Suppressor macrophage (primary cell): Measurements from ENCODE around the gene ULK4.
"Not testable (repeated sequence)": the region's sequence is repeated elsewhere in the genome, so short reads cannot be mapped to it uniquely, and the experiment has no call there.

Experiments
- DNase-seq, 4 experiments: peaks; one replicate each; pipeline ENCODE4 v3.0.0-alpha.2; 2020 to 2022

ULK4 gene

DNA sequence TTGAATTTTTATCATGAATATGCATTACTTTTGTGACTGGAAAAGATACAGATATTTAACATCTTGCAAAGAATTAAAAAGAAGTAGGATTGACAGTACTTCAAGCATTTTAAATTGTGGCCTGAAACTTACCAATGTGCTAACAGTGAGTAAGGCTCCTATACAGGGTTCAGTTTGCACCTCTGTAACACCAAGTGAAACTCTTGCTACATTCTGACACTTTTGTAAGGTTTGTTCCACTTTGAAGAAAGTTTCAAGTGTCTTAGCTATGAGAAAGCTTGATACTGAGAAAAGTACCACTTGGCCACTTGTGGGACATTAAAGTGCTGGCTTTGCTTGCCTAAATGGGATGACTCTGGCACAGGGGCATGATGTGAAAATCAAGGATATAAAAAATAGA, 473.4 kb downstream of the ULK4 start:
- DNase-seq: no peak

DNA sequence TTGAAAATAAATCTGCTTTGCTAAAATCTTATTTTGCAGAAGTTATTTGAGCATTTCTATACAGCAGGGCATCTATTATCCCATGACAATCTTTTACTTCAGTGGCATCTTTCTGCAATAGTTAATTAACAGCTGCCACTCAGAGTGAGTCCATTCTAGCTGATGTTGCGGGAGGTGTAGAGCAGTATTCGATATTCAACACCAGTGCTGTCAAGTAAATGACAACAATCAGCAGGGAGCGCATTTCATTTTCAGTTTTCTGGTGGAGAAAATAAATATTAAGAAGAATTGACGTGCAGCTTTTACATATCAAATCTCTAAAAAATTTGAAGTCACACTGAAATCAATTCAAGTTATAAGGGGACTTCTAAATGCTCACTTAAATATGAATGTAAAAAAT, 476.4 kb downstream of the ULK4 start:
- no peak for DNase-seq

GRCh38 chr3:41482134-41482533, 479.8 kb downstream of the ULK4 start:
- no peak for DNase-seq

DNA sequence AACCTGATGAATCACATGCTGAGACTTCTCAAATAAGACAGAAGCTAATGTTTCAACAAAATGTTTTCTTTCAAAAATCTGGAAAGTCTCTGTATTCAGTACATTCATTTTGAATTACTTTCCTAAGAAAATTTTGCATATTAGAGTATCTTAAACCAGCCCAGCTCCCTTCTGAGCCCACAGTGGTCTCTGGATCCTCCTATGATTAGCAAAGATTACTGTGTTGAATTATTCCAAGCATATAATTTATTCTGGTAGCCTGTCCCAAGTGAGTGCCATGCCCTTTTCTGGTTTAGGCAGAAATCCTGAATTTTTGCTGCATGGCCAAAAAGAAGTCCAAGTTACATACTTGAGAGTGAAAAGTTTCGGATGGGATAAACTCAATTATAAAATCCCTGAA, 483.6 kb downstream of the ULK4 start:
- DNase-seq: no peak

- DNase-seq: no peak
These were observed 484.4 kb downstream of the ULK4 start for GRCh38 chr3:41477399-41478014.

DNA sequence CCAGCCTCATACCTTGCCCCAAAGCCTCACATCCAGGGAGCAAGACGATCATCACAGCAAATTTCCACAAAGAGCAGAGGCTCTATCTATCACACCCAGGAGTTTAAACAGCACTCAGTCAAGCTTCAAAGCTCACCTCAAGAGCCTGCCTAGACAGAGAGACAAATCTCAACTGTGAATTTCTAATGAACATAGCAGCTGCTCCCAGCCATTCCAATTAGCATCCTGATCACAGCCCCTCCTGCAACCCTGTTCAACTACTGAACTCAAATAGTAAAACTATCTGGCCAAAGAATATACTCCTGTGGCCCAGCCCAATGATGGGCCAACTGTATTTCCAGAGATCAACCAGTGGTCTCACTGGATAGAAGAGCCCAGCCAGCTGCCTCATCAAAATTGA, 492.8 kb downstream of the ULK4 start:
- no peak for DNase-seq

DNA sequence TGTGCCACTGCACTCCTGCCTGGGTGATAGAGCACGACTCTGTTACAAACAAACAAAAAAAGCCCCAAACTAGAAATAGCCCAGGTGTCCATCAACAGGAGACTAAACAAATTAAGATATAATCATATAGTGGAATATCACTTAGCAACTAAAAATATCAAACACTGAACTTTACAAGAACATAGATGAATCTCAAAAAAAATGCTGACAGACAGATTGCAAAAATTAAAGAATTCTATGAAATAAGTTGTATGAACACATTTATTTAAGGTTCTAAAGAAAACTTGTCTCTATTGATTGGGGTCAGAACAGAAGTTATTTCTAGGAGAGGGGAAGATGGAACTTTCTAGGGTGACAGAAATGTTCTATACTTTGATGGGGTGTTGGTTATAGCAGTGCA, 494.4 kb downstream of the ULK4 start:
- DNase-seq: no peak

DNA sequence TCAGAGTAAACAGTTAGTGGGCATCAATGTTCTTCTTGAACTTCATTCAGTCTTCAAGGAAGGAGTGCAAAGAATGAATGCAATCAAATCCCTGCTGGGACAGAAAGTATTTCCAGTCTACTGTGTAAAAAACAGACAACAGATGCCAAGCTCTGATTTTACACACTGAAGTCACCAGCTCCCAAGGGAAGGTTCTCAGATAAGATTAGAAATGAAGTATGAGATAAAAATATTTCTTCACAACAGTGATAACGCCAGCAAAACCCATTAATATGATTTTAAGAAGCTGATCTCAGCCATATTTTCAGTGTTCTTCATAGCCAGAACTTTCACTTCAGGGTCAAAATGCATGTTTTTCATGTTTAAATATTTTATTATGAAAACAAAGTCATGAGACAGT, 497.0 kb downstream of the ULK4 start:
- DNase-seq: no peak

DNA sequence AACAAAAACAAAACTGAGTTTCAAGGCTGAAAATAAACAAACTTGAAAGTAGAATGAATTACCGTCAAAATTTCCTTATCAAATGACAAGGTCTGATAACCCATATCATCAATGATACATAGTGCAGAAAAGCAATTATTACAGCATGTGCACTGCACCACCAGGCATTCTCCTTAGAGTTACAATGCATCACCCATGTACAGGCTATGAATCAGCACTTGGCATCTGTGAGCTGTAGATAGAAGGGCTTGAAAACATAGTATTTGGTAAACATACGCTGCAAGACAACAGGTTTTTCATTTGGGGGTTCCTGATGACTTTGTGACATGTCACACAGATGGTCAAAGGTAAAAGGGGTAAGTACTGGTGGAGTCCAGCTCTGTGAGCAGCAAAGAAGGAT, 497.5 kb downstream of the ULK4 start:
- DNase-seq: no peak

GRCh38 chr3:41462103-41462691, 499.7 kb downstream of the ULK4 start:
- DNase-seq: no peak

- DNase-seq: no peak
These were observed 501.2 kb downstream of the ULK4 start for GRCh38 chr3:41460736-41461135.

DNA sequence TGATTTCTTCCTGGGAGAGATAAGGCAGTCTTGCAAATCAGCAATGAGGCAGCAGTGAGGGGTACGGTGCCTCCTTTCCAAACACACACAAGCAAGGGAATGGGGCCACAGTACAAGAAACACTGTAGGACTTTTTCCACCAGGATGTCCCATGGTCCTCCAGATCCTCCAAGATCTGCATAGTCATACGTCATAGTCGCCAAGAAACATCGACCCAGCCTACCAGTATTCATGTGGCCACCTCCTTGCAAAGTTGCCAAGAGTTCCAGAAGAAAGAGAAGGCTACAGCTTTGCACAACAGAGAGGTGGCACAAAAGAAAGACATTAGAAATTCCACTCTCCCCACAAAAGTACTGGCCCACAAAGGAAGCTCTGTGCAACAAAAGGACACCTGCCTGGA, 504.7 kb downstream of the ULK4 start:
- DNase-seq: no peak

DNA sequence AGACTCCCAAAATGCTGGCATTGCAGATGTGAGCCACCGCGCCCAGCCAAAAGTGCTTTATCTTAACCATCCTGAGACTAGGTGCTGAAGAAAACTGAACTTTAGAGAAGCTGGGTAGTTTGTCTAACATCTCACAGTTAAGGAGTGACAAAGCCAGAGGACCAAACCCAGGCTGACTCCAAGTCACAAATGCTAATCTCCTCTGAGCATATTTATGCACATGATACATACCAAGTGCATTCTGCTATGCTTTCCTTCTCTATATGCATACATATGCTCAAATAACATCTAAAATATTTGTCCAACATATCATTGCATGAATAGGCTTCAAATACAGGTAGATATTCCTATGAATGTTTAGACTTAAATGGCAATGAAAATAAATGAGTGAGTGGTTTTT, 505.7 kb downstream of the ULK4 start:
- DNase-seq: no peak

GRCh38 chr3:41453618-41454017, 508.3 kb downstream of the ULK4 start:
- DNase-seq: not testable (repeated sequence)

DNA sequence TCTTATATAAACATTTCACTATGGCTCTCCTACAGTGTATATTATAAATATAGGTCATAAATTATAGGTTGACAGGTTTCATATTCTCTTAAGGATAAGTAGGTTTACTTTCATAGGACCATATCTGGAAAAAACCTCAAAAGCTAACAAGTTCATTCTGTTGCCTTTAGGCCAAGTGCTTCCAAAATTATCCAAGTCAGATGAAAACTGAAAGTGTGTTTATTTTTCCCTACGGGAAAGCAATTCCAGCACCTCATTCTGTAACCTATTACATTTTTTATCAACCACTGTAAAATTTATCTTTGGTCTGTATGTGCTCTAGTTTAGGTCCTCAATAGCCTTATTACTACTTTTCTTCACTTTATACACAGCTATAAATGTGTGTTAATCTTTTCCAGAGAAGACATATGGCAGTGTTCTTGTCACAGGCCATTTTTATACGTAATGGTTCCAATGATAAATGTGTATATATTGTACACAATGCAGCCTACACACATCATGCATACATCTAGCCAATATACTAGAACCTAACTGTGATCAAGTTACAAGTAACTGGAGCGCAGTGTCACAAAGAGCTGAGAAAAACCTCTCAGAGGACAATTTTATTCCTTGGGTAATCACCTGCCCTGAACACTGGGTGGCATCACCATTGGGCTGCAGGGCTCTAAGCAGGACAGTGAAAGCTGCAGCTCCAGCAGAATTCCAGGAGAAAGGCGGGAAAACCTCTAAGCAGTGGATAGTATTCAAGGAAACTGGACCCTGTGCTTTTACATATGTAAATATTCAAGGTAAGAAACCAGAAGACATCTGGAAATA, 511.3 kb downstream of the ULK4 start:
- no peak for DNase-seq

DNA sequence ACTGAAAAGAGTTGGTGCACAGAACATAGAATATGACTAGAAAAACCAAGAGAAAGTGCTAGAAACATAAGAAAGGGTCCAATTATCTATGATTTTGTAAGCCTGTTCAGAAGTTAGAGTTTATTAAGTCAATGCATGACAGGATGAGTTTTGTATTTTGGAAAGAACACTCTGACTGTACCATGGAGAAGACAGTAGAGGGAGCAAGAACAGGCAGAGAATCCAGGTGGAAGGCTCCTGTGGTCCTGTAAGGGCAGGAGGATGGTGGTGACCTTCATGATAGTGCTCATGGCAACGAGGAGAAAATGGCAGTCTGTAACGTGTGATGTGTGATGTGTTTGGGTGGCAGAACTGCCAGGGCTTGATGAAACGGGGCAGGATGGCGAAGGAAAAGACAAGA, 513.5 kb downstream of the ULK4 start:
- DNase-seq: no peak

DNA sequence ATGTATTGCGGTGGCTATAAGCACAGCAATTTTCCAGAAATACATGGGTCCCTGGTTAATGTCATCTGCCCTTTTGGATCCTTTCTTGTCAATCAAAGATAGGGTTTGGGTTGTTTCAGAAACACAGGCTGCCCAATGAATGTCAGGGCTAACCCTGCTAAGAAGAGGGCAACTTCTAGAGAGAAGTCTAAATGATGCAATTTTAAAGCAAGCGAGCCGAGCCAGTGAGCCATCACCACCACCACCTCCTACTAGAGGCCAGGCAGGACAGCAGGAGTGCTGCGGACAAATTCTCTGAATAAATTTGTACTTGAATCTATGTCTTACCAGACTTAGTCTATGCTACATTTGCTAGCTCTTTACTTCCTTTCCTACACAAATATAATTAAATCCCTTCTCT, 514.2 kb downstream of the ULK4 start:
- DNase-seq: no peak

DNA sequence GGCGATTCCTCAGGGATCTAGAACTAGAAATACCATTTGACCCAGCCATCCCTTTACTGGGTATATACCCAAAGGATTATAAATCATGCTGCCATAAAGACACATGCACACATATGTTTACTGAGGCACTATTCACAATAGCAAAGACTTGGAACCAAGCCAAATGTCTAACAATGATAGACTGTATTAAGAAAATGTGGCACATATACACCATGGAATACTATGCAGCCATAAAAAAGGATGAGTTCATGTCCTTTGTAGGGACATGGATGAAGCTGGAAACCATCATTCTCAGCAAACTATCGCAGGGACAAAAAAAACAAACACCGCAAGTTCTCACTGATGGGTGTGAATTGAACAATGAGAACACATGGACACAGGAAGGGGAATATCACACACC, 515.6 kb downstream of the ULK4 start:
- DNase-seq: not testable (repeated sequence)

DNA sequence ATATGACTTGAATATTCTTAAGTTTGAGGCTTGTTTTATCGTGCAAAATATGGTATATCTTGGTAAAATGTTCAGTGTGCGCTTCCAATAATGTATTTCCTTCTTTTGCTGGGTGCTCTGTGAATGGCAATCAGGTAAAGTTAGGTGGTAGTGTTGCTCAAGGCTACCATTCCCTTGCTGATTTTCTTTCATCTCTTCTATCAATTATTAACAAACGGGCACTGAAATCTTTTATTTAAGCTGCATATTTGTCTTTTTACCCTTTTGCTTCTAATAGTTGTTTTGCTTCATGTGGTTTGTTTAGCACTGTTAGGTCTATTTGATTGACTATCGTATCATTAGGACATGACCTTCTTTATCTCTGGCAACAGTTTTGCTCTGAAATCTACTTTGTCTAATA, 520.3 kb downstream of the ULK4 start:
- DNase-seq: no peak

DNA sequence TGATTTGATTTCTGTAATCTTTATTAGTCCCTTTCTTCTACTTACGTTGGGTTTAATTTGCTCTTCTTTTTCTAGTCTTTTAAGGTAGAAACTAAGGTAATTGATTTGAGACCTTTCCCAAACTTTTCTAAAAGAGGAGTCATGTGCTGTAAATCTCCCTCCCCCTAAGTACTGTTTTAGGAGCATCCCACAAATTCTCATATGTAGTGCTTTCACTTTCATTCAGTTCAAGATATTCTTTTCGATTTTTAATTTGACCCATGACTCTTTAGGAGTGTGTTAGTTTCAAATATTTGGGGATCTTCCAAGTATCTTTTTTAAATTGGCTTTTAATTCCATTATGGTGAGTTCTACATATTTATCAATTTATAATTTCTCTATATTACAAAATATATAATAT, 520.8 kb downstream of the ULK4 start:
- DNase-seq: no peak

DNA sequence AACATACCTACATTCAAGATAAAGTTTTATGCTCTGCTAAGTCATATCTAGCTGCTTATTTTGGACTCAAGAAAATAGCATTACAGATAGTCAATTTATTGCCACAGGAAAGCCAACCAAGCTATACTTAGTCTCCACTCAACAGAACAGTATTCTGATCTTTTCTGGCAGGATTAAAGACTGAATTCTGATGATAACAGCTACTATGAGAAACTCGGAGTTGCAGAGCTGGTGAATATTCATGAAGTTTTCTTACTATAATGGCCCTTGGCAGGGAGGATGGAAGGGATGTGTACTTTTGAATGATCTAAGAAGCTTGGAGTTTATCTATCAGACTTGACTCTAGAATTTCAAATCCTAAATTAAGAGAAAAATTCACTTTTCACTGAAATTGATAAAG, 524.9 kb downstream of the ULK4 start:
- DNase-seq: no peak

- DNase-seq: no peak
These were observed 527.1 kb downstream of the ULK4 start for GRCh38 chr3:41434781-41435180.

DNA sequence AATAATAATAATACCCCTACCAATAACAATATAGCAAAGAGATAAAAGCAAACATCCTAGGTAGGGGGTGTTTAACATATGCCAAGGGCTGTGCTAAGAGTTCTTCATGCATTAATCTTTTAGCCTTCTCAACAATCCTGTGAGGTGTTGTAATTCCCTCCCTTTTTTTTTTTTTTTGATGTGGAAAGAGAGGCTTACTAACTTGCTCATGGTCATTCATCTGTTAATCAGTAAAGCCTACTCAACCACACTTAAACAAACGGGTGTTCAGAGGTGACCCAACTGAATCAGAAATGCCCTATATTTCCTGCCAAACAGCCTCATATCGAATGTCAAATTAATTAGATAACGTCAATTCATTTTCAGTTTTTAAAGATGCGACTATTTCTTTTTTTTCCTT, 530.5 kb downstream of the ULK4 start:
- no peak for DNase-seq

DNA sequence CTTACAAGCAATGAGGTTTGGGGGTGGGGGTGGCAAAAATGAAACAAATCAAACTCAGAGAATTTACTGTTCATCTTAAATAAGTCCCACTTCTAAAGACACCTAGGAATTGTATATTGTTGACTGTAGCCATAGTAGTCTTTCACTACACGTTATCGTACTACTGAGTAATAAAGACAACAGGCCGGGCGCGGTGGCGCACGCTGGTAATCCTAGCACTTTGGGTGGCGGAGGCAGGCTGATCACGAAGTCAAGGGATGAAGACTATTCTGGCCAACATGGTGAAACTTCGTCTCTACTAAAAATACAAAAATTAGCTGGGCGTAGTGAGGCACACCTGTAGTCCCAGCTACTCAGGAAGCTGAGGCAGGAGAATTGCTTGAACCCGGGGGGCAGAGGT, 531.0 kb downstream of the ULK4 start:
- DNase-seq: no peak
